Subcutaneous adipose tissue (tissue), 4 donors: ENCODE results near the gene VAT1L. TPM values are rescaled to one million over a fixed set of nuclear protein-coding genes. Genes with fewer than 3 reads are reported as not detected.

ENCODE experiments used
- CTCF ChIP-seq: fragments of 450-650 bp; IDR thresholded peaks from one replicate; pipeline ENCODE4 v1.5.1; 2016; ENCODE audit warnings: low read depth, mild to moderate bottlenecking, control low read depth, antibody characterized with exemption, moderate library complexity
- total RNA-seq, 4 donors: library from RNA; depleted of rRNA; stranded (reverse); fragments of >200 nt; gene quantifications; one replicate each; pipeline ENCODE4 v1.1.0, GENCODE V29; 2016

VAT1L gene
- total RNA-seq, 4 donors from 2014 or later = 0.22 to 0.34 TPM; not detected in 2

DNA sequence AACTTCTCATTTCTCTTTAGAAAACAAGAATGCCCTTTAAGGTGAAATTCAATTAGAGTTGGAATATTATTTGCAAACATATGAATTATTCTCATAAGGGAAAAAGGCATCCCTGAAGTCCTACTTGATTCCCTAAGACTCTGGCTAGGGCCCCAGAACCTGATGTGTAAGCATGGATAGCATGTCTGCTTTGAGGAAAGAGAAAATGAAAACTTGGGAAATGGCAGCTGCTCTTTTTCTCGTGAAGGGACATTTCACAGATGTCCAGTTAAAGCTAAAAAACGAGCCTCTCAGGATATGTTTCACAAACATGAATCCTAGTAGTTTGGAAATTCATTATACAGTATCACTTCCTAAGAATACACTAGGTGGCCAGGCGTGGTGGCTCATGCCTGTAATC, 121.7 kb downstream of the VAT1L start:
- no peak for TF ChIP-seq CTCF

DNA sequence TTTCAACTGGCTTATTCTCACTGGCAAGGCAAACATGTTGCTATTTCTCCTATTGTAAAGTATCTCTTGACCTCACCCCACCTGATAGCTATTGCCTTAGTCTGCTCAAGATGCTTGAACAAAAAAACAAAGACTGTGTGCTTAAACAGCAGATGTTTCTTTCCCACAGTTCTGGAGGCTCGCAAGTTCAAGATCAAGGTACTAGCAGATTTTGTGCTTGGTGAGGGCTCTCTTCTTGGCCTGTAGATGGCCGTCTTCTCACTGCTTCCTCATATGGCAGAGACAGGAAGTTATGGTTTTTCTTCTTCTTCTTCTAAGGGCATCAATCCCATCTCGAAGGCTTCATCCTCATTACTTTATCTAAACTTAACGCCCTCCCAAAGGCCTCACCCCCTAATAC, 124.3 kb downstream of the VAT1L start:
- no peak for TF ChIP-seq CTCF

GRCh38 chr16:77913738-77914253, 125.4 kb downstream of the VAT1L start:
- TF ChIP-seq CTCF = no peak

DNA sequence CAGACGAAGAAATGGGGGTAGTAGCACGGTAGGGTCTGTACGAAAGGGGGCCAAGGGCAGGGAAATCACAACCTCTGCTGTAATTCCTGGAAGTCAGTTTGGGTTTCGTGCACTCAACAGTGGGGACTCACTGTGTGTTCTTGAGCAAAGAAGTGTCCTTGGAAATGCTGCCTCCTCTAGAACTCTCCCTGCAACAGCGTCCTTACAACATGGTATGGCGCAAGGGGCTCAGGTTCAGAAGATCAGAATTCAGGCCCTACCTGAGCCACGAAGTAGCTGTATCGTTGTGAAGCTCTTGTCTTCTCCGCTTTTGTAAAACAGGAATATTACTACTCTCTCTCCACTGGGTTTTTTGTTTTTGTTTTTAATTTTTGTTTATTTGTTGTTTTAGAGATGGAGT, 127.7 kb downstream of the VAT1L start:
- TF ChIP-seq CTCF = no peak

GRCh38 chr16:77917971-77918370, 129.6 kb downstream of the VAT1L start:
- no peak for TF ChIP-seq CTCF

GRCh38 chr16:77918809-77919707, 130.7 kb downstream of the VAT1L start:
- no peak for TF ChIP-seq CTCF

DNA sequence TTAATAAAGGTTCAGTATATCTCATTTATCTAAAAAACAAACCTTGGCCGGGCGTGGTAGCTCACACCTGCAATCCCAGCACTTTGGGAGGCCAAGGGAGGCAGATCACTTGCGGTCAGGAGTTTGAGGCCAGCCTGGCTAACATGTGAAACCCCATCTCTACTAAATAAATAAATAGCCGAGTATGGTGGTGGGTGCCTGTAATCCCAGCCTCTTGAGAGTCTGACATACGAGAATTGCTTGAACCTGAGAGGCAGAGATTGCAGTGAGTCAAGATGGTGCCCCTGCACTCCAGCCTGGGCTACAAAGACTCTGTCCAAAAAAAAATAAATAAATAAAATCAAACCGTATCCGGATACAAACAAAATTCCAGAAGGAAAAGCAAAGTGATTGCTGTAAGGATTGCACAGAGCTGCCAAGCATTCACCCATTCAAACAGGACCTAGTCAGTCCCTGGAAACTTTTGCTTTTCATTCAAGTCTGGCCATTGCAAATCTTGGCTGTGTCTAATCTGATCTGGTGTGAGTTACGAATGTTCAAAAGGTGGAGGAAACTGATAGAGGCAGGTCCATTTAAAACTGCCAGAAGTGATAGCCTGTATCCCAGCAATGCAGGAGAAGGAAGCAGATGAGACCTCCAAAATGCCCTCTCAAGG, 131.5 kb downstream of the VAT1L start:
- TF ChIP-seq CTCF = no peak
